GM06990 (cell line): Measurements from ENCODE around the gene IQGAP3.

Source experiments
- DNase-seq: peaks from one replicate; pipeline ENCODE4 v3.0.0-alpha.2; 2011; ENCODE audit not compliant: insufficient read length; ENCODE audit errors: extremely low read depth
- H3K27me3 ChIP-seq: replicated peaks from 2 replicates; pipeline ENCODE4 v1.6.0; 2011; ENCODE audit warnings: low read length; ENCODE audit not compliant: control insufficient read depth, insufficient read depth
- H3K36me3 ChIP-seq: 2 replicates; pipeline ENCODE4 v1.5.1; 2011; ENCODE audit warnings: low read length; ENCODE audit not compliant: control insufficient read depth, insufficient read depth
- H3K4me3 ChIP-seq: replicated peaks from 2 replicates; pipeline ENCODE4 v1.5.1; 2011; ENCODE audit warnings: low read depth, mild to moderate bottlenecking, control low read depth, low read length
- TF ChIP-seq, protein P1 (sequence below): IDR thresholded peaks from 2 replicates; pipeline ENCODE4 v1.5.1; 2011; ENCODE audit warnings: low read length, control low read depth, mild to moderate bottlenecking, inconsistent platforms; ENCODE audit not compliant: insufficient read depth, poor library complexity, severe bottlenecking

IQGAP3 gene

DNA sequence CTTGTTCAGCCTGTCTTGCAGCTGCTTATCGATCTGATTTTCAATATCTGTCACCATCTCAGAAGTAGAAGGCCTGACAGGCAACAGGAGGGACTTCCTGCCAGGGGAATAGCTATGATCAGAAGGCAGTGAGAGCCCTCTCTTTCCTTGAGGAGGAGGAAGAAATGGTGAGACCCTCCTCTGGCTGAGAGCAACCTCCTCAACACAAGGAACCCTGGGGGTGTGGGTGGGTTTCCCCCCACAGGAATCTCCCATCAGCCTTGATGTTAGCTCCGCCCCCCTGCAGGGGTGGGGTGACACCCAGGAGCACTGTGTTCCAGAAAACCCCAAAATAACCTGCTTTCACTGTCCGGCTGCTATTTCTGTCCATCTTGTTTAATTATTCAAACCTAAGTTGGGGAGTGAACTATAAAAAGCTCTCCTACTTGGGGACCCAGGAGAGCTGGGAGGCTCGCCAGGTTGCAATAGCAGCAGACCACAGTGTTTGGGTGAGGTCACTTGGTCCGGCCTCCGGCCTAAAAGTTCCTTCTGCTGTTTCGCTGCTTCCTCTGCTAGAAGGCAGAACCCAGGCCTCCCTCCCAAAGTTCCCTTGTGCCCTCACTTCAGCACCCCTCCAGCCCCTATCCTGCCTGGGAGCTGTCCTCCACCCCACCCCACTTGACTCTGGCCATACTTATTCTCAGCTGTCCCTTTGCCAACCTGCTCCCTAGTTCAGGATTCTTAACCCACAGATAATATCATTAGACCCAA is 64.0 kb downstream of the IQGAP3 start:
- H3K27me3 ChIP-seq = no peaks in the 10 kb centered on the region
- peak overlapping the region; percentile 63 for H3K4me3 ChIP-seq
- no peaks in the 10 kb centered on the region for H3K36me3 ChIP-seq
- peak; percentile 58 for DNase-seq
- TF ChIP-seq, protein P1, sequence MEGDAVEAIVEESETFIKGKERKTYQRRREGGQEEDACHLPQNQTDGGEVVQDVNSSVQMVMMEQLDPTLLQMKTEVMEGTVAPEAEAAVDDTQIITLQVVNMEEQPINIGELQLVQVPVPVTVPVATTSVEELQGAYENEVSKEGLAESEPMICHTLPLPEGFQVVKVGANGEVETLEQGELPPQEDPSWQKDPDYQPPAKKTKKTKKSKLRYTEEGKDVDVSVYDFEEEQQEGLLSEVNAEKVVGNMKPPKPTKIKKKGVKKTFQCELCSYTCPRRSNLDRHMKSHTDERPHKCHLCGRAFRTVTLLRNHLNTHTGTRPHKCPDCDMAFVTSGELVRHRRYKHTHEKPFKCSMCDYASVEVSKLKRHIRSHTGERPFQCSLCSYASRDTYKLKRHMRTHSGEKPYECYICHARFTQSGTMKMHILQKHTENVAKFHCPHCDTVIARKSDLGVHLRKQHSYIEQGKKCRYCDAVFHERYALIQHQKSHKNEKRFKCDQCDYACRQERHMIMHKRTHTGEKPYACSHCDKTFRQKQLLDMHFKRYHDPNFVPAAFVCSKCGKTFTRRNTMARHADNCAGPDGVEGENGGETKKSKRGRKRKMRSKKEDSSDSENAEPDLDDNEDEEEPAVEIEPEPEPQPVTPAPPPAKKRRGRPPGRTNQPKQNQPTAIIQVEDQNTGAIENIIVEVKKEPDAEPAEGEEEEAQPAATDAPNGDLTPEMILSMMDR = no peak

DNA sequence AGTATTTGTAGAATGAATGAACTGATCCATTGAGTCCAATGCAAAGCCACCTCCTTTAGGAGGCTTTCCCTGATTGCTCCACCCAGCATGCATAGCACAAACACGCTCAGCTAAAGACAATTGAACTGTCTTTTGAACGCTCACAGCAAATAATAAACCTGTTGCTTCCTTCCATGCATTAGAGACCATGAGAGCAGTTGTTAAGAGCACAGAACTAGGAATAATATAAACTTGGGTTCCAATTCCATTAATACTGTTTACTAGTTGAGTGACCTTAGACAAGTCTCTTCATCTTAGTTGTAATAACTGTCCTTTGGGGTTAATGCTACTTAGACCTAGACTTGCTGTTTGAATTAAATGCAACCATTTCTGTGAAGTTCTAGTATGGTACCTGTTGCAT is 65.9 kb downstream of the IQGAP3 start:
- no peaks in the 10 kb centered on the region for H3K36me3 ChIP-seq
- TF ChIP-seq, protein P1 = no peak
- DNase-seq = no peak
- H3K27me3 ChIP-seq = no peaks in the 10 kb centered on the region
- H3K4me3 ChIP-seq = no peak overlapping the region

DNA sequence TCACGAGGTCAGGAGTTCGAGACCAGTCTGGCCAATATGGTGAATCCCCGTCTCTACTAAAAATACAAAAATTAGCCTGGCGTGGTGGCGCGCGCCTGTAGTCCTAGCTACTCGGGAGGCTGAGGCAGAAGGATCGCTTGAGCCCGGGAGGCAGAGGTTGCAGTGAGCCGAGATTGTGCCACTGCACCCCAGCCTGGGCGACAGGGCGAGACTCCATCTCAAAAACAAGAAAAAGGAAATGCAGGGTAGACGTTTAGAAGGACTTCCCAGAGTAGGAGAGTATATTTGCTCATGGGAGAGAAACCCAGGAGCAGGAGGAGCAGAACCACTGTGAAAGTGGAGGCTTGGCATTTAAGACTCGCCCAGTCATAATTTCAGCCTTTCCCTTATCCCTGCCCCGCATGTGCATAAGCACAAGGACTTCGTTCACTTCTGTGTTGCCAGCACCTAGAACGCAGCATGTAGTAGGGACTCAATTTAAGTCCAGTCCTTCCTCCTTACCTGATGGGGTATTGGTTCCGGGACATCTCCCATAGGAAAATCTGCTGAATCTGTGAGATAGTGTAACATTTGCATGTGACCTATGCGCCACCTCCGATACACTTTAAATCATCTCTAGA is 66.6 kb downstream of the IQGAP3 start:
- TF ChIP-seq, protein P1 = no peak
- H3K27me3 ChIP-seq = no peaks in the 10 kb centered on the region
- no peak for DNase-seq
- no peak overlapping the region; the same call in none of the 2 replicates for H3K4me3 ChIP-seq
- H3K36me3 ChIP-seq = no peaks in the 10 kb centered on the region

DNA sequence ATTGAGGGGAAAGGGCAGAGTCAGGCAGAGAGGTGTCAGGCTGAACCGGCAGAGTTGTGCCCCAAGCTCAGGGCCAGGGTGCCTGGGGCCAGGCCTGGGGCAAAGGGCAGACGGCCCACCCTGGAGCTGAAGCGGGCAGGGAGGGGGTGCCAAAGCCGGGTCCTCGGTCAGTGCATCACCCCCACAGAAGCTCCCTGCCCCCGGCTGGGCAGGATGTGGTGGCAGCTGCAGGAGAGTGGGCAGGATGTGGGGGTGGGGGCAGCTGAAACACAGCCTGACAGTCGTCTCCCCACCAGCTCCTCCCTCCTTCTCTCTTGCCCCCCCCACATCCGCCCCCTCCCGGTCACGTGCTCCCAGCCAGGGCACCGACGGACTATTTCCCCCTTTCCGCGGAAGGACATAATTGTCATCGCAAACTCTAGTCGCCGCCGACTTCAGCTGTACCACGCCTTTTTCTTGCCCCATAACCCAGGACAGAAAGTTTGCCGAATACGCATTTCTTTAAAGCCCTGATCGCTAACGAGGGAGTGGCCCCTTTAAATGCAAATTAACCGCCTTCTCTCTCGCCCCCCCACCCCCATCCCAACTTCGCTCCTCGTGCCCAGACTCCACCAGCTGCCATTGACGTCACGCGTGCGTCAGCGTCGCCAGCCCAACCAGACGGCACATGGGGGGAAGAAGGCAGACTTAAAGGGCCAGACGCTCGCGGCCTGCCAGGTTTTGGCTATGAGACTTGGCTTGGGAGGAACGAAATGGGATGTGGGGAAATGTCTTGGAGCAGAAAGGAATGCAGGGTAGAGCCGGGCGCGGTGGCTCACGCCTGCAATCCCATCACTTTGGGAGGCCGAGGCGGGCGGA is 67.3 kb downstream of the IQGAP3 start:
- H3K4me3 ChIP-seq = peak overlapping the region; percentile 53
- no peaks in the 10 kb centered on the region for H3K36me3 ChIP-seq
- TF ChIP-seq, protein P1 = no peak
- DNase-seq = peak; percentile 96
- no peaks in the 10 kb centered on the region for H3K27me3 ChIP-seq

DNA sequence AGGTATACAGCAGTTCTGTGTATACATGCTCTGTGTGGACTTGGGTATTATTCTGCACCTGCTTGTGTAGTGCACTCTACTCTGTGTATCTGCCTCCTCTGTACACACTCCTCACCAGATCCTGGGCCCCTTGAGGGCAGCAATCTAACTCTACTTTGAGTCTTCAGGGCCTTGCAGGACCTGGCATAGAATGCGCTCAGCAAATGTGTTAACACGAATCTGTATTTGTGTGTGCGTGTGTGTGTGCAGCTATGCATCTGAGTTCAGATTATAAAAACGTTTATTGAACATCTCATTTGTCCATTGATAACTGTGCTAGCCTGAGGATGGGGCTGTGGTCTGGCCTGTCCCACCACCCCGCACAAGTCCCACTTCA is 67.9 kb downstream of the IQGAP3 start:
- DNase-seq = no peak
- peak overlapping the region; percentile 53 for H3K4me3 ChIP-seq
- TF ChIP-seq, protein P1 = no peak
- H3K27me3 ChIP-seq = no peaks in the 10 kb centered on the region
- H3K36me3 ChIP-seq = no peaks in the 10 kb centered on the region
